ENCODE measurements around the gene PAM.

PAM gene

DNA sequence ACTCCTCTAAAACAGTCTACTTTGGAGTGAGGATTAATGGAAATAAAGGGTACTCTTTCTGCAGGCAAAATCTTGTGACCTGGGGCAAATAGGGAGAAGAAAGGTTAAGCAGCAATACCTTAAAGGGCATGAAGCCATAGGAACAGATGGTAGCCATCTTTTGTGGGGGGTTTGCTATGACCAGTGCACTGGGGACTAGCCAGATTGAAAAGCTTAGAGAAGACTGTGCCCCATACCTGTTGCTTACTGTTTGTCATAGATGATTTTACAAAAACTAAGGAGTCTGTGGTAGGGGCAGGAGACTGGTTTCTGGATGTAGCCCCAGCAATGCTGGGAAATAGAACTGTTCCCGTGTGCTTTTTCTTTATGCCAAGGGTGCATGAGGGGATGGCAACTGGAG lies 58.6 kb downstream of the PAM start:
- DNase-seq (ENCODE audit: low read depth in 2 of 2): no peak

DNA sequence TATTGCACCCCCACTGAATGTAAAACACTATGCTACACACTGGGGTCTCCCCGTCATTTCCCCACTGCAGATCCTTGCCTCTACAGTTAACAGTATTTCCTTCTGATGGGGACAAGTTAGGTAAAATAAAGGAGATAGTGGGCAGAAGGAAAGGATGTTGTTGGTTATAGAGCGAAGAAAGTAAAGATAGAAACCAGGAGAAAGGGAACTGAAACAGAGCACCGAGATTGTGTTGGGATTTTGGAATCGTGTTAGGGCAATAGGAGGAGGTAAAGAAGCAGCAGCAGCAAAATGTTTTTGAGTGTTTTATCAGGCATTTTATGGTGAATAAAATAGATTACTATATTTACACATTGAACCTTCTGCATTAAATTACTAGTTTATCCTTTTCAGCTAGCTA lies 60.0 kb downstream of the PAM start:
- no peak for DNase-seq (ENCODE audit: low read depth in 2 of 2)

DNA sequence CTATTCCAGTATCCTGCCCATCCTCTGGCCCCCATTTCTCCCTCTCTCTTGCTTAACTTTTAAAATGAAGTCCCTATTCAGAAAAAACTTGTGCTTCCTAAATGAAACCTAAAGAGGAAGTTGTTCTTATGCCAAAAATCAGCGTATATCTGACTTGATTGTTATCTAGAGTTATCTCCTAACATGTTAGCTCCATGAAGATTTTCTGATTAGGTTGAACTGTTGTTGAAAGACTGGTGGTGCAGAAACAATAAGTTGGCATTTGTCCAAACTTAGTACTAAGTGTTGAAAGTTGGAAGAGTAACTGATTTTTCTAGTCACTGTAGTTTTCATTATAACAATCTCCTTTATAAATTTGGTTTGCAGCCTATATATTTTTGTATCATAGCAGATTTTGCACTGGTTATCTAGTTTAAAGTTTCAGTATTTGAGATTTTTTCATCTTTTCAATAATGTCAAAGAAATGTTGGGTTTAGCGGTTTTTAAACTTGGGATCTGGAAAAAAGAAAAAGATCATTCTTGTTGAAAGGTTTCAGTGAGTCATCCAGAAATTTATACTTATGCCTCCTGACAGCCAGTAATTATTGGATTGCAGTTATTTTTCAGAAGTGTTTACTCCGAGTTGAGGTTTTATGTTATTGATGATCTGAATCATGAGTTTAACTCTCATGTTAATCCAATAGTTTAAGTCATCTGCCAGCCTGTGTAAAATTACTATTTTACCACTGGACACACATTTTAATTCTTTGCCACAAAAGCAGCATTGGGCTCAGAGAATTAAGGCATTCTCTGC lies 60.6 kb downstream of the PAM start:
- no peak for DNase-seq (ENCODE audit: low read depth in 2 of 2)

DNA sequence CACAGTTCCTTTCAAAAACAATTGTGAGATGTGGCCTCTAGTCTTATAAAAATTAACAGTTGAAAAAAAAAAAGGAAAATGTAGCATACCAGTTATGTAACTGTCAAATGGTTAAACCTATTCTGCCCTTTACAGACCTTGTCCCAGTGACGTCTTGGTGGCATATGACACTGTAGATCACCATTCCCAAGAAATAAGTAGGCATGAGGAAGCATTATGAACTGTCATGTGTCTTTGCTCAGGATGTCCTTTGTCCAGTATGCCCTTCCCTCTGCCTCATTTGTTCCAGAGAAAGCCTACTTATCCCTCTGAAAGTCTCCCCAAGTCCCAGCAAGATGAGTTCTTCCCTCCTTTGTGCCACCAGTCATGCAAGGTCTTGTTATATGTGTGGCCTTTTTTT lies 63.2 kb downstream of the PAM start:
- no peak for DNase-seq (ENCODE audit: low read depth in 2 of 2)

DNA sequence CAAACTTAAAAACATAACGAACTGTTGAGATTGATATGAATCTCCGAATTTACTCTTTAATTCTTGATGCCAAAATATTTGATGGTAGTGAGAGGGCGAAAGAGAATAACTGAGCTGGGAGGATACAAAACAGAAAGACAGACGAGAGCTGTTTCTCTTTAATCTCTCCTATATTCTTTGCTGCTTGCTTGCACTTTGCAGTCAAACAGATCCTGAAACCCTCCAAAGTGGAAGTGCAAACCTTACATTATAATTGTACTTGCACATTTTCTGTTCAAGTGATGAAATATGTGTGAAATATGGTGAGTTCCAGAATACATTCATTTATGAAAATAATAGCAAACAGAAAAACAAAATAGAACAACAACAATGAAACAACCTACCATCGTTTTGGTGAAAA lies 63.8 kb downstream of the PAM start:
- DNase-seq (ENCODE audit: low read depth in 2 of 2): no peak

DNA sequence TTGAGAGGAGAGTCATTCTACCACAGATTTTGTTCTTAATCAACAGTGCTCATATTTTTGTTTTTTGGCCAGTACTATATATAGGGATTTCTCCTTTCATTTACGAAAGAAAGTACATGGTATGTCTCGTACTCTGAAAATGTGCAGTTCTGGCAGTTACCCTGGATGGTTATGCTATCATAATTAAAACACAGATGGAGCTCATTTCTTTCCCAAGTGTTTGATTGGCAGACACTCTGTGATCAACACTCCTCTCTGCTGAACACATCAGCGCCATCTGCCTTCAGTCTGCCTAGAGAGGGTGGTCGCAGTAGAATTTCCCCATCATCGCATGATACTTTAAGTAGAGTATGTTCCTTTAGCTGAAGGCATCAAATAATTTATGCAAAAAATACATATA lies 64.5 kb downstream of the PAM start:
- DNase-seq (ENCODE audit: low read depth in 2 of 2): no peak

DNA sequence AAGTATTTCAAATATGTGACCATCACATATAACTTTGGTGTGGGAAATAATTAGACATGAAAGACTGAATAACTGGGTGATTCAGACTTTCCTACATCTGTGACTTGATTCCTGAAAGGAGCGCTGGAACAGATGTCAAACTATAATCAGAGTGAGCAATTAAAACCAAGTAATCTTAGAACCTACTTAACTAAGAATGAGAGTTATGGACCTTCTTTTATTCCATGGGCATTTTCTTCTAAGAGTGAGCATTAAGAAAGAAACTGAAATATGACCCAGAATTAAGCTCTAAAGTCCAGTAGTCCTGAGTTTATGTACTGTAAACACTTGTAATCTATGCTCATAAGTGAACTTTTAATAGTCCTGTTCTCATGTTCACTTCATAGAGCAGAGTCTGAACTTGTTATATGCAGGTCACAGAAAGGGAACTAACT lies 68.4 kb downstream of the PAM start:
- DNase-seq (ENCODE audit: low read depth in 2 of 2): no peak

DNA sequence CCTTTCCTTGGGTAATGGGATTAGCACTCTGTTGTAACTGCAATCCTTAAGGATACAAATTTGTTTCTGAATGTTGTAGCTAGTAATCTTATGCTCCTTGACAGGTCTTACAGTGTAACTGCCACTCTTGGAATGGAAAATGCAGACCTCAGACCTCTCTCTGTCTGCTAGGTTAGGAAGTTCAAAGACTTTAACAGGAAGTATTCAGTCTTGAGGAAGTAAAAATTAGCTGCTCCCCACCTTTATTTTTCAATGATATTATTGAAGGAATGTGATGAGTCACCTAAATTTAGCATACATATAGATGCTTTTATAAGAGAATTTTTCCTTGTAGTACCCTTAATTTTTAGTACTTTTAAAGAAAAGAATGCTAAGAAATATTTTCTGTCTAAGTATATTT lies 71.5 kb downstream of the PAM start:
- no peak for DNase-seq (ENCODE audit: low read depth in 2 of 2)

DNA sequence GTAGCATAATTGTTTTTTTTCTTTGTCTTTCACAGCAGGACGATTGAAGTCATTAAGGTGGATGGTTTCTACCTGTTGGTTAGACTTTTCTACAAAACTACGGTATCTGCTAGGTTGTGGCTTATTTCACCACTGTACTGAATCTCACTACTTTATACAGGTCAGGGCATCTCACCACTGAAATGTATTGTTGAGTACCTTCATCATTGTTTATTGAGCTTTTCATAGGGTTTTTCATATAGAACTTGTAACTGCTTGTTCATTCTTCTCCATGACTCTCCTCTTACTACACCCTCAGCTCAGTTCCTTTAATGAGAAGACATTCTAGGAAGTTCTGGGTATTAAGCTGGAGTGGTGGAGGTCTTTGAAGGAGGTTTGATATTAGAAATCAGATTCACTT lies 75.1 kb downstream of the PAM start:
- no peak for DNase-seq (ENCODE audit: low read depth in 2 of 2)

DNA sequence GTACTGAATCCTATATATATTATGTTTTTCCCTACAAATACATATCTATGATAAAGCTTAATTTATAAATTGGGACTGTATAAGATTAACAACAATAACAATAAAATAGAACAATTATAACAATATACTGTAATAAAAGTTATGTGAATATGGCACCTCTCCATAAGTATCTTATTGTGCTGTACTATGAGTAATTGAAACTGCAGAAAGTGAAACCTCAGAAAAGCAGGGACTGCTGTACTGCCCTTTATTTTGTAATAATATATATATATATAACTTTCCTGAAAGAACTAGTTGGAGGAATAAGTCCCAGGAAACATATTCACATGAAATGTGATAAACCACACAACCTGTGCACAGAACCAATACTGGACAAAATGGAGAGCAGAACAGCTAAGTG lies 77.3 kb downstream of the PAM start:
- DNase-seq (ENCODE audit: low read depth in 2 of 2): no peak

DNA sequence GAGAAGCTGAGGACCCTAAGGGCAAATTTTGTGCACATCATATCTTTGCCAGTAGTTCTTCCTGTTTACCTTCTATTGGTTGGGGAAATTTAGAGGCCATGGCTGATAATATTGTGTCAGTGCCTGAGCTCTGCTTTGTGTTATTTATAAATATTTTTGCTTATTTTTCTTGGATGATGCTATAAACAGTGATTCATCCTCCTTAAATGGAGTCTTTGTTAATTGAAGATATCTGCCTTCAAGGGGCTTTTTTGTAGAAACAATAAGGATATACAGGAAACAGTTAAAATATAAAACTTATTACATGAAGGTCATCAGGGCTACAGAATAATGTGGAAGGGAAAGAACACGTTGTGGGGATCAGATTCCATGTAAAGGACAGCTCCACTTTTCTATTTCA lies 78.0 kb downstream of the PAM start:
- no peak for DNase-seq (ENCODE audit: low read depth in 2 of 2)

DNA sequence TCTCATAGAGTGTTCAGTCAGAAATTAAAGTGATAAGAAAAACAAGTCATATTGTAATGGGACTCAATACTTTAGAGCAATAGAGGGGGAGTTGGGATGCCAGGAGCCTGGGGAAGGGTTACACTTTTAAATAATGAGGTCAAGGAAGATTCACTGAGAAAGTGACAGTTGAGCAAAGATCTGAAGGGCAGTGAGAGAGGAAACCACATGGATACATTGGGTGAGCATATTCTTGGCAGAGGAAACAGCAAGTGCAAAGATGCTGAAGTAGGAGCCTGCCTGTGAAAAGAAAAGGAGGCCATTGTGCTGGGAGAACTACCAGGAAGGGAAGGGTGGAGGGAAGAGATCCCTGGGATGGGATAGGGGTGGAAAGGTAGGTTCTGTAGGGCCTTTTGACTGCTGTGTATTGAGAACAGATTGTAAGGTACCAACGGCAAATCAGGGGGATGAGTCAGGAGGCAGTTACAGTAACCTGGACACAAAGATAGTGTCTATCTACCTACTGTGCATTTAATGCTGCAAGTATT lies 79.4 kb downstream of the PAM start:
- no peak for DNase-seq (ENCODE audit: low read depth in 2 of 2)

DNA sequence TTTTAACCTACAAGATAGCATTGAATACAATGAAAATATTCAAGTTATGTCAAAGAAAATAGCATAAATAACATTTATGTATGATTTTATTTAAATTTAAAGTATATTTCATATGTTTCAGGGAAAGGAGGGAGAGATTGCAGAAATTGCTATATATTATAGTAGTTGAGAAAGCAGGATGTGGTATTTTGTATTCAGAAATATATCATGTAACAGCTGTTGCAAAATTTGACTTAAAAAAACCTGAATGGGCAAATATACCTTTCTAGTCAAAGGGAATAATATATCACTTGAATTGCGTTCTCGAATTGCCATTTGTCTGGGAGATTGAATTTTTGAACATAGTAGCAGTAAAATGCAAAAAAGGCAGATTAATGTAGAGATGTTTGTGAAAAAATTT lies 80.6 kb downstream of the PAM start:
- no peak for DNase-seq (ENCODE audit: low read depth in 2 of 2)

DNA sequence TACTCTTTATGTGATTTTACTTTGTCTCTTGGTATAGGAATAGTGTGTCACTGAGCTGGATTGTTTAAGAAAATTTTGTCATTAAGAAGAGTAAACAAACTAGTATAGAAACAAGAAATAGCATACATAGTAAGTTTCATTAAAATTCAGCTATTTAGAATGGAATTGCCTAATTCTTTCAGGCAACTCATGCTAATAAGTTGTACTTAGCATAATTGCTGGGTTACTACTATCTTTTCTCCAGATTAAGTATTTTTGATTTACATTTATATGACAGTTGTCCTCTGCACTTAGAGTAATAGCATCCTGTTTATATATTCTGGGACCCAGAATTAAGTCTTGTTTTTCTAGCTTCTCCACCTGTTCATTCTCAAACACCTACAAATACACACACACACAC lies 85.9 kb downstream of the PAM start:
- no peak for DNase-seq (ENCODE audit: low read depth in 2 of 2)

DNA sequence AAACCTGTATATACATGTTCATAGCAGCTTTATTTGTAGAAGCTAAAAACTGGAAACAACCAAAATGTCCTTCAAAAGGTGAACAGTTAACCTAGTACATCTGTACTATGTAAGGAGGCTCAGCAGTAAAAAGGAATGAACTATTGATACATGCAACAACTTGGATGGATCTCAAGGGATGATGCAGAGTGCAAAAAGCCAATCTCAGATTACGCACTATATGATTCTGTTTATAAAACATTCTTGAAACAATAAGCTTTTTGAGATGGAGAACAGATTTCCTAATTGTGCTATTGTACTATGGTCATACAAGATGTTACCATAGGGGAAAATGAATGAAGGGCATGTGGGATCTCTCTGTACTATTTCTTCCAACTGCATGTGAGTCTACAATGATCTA lies 88.9 kb downstream of the PAM start:
- no peak for DNase-seq (ENCODE audit: low read depth in 2 of 2)

DNA sequence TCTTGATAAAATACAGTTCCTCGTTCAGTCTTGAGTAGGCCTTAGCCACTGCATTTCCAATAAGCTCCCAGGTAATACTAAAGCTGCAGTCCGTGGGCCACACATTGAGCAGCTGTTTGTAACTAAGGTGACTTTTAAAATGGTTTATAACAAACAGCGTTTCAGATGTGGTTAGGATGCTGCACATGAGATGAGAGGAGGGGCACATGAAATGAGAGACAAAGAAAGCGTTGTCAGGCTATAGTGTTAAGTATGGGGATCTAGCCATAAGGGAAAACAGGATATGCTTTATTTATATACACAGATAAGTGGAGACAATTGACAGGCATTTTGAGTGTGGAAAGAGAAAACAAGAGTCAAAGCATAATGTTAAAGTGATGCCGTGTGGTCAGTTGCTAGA lies 89.9 kb downstream of the PAM start:
- DNase-seq (ENCODE audit: low read depth in 2 of 2): no peak

DNA sequence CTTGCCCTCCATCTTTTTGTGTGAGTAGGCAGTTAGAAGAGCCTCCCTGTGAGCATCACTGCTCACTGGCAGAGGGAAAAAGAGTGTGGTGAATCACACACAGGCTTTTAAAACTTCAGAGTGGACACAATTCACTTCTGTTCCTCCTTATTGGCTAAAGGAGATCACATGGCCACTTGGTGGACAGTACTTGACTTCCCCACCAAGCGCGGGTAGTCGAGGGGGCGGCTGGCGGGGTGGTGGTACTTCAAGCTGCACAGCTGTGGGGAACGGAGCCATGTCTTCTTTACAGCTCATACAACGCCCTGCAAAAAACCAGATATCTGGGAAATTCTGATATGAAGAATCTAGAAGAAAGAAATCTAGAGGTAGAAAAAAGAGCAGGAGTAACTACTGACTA lies 95.4 kb downstream of the PAM start:
- no peak for DNase-seq (ENCODE audit: low read depth in 2 of 2)

DNA sequence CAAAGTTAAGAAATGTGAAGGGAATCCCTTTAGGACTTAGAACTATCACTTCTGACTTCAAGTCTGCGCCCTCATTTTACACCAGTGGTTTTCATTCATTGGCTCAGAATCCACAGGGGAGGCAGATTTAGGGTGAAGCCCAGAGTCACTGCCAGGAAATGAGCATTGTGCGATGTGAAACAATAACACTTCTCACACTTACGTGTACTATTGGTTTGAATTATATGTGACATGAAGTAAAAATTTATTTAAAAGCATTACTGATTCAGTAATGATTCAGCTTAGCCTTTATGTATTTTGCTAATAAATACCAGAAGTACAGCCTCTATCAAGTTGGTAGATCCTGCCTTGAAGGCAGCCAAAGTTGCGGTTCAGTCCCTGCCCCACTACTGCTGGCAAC lies 98.6 kb downstream of the PAM start:
- no peak for DNase-seq (ENCODE audit: low read depth in 2 of 2)

DNA sequence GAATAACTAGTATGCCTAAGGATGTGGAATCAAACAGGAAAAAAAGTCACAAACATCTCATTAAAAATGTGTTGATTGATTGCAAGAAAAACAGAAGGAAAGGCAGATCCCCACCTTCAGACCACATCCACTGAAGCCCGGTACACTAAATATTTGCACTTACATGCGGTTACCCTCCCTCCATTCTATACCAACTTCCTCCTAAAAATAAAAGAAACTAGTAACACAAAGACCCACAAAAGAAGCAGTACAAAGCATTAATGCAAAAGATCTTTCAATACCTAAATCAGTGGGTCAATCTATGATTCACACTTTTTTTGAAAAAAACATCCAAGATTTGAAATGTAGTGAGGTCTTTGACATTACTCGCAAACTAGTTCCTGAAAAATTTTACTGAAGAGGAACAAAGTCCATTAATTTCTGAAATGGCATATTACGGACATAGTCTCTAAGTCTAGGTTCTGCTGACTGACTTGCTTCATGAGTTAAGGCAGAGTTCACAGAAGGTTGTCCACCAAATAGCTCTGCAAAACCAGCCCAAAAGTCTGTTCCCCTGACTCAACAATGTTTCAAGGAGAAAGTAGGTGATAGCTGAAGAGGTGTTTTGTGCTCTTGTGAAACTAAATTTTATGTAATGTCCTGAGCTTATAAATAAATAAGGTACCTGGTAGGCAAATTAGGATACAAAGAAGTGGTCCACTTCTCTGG lies 100.7 kb downstream of the PAM start:
- no peak for DNase-seq (ENCODE audit: low read depth in 2 of 2)

DNA sequence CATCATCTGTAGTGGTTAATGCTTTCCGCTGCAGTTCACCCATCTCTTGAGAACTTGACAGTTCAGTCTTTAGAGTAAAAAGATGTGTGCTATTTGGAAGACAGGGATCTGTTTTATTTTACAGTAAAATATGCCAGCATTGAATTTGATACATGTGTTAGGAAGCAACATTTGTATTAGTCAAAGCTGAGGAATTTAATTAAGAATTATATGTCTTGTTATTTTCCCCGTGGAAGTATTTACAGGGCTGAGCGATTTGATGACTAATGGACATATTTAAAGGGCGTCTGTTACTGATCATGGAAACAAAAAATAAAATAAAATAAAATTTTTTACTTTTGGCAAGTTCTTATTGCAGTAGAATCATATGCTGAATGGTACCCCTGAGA lies 101.3 kb downstream of the PAM start:
- no peak for DNase-seq (ENCODE audit: low read depth in 2 of 2)

DNA sequence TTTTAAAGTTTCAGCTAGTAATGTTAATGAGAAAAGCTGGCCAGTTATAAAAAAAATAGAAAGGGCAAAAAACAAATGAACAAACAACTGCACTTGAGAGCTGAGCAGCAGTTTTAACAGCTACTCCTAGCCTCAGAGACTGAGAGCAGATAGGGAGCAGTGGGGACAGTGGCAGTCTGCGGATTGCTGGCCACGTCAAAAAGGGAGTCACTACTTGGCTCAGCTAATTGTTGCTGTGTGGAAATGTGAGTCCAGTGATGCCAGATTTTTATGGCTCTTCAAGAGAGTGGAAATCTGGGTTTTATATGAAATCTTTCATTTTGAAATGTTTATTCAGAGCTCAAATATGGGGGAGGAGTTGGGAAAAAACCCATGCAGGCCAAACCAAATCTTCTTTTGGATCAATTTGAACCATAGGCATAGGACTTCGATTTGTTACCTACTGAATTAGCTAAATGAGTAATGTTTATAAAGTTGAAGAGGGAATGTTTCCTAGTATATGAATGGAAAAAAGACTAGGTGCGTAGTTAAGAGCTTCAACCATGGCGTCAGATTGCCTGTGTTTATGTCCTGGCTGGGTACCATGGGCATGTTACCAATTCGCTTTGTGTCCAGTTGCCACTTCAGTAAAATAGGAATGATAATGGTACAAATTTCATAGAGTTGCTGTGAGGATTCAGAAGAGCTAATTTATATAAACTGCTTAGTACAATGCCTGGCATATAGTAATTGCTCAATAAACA lies 102.1 kb downstream of the PAM start:
- DNase-seq (ENCODE audit: low read depth in 2 of 2): no peak

DNA sequence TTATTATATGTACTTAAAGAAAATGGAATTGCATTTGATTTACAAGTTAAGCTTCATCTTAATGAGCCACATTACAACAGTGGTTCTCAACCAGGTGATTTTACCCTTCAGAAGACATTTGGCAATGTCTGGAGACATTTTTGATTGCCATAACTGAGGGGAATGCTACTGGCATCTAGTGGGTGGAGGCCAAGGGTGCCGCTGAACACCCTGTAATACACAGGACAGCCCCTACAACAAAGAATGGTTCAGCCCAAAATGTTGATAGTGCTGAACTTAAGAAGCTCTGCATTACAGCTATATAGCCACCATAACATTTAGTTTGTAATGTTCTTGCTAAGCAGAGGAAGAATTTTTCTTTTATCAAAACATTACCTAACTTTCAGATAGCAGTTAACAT lies 103.1 kb downstream of the PAM start:
- no peak for DNase-seq (ENCODE audit: low read depth in 2 of 2)

DNA sequence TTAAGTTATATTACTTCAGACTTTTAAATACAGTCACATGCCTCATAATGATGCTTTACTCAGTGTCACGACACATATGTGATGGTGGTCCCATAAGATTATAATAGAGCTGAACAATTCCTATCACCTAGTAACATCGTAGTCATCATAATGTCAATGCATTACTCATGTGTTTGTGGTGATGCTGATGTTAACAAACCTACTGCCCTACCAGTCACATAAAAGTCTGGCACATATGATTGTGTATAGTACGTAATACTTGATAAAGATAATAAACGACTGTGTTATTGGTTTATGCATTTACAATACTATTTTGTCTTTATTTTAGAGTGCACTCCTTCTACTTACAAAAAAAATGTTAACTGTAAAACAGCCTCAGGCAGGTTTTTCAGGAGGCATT lies 103.7 kb downstream of the PAM start:
- no peak for DNase-seq (ENCODE audit: low read depth in 2 of 2)
